SK-MEL-5 (cell line): ENCODE measurements around the gene TNFRSF11A. TPM values are rescaled to one million over a fixed set of nuclear protein-coding genes. Genes with fewer than 3 reads are reported as not detected.
A peak's percentile ranks its signal among the peaks of the same experiment; 100 is the strongest.

Experiments used
- DNase-seq: peaks from one replicate; pipeline ENCODE4 v3.0.0-alpha.2; 2016; ENCODE audit warnings: low read depth, low spot score
- in situ Hi-C: cut with HindIII; loops from 2 replicates; pipeline ENCODE4 v1.10.0; 2016; ENCODE audit warnings: low sequenced_read_pairs, high pct_unique_total_duplicates, low pct_unique_long_range_greater_than_20kb
- total RNA-seq: library from RNA; depleted of rRNA; stranded (reverse); fragments of >200 nt; shearing (Covaris generic); gene quantifications from 2 replicates; pipeline ENCODE4 v1.2.3, GENCODE V29; 2014

The TNFRSF11A gene
- total RNA-seq, 1 experiment from 2014 or later: 3.0 TPM

GRCh38 chr18:62394006-62394763 is 69.1 kb downstream of the TNFRSF11A start:
- no peak for DNase-seq
- in situ Hi-C loops: no loop called here

DNA sequence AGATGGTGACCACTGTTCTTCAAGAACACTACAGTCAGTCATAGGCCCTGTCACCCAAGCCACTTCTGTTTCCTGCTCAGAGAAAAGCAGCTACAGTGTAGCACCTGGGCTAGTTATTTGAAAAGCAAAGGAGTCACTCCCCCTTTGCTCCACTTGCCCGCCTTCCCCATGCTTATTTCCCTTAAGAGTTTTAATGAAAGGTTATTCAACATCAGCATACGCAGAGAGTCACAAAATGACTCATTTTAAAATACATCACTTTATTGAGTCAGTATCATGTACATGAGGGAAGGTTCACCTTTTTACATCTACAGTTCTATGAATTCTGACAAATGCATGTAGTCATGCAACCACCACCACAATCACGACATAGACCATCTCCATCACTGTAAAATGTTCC is 71.3 kb downstream of the TNFRSF11A start:
- DNase-seq: no peak
- in situ Hi-C loops: no loop called here

- in situ Hi-C loops: no loop called here
These were observed 71.9 kb downstream of the TNFRSF11A start for GRCh38 chr18:62396967-62397366.

GRCh38 chr18:62398291-62398690 is 73.2 kb downstream of the TNFRSF11A start:
- no peak for DNase-seq
- in situ Hi-C loops: no loop called here

More at GRCh38 chr18:62396967-62397366, 71.9 kb downstream of the TNFRSF11A start:
- no peak for DNase-seq

- in situ Hi-C loops: no loop called here
- DNase-seq: no peak
These were observed 74.2 kb downstream of the TNFRSF11A start for GRCh38 chr18:62399276-62399675.

- DNase-seq: peak; percentile 36
- in situ Hi-C loops: no loop called here
These were observed 74.7 kb downstream of the TNFRSF11A start for GRCh38 chr18:62399781-62400308.

DNA sequence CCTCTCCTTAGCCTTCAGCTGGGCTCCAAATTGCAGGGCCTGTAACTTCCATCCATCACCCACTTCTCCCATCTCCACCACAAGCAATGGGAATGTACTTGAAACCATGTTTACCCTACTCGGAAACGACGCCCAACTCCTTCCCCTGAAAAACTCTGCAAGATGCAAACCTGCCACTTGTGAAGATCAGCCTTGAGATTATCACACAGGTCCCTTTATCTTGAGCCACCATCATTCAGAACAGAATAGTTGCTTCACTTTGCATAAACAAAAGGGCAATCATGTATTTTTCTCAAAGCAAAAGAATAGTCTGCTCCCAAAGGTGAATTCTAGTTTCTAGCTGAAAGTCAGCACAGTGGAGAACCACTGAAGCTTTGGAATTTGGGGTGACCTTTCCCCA is 75.8 kb downstream of the TNFRSF11A start:
- in situ Hi-C loops: no loop called here
- DNase-seq: no peak

DNA sequence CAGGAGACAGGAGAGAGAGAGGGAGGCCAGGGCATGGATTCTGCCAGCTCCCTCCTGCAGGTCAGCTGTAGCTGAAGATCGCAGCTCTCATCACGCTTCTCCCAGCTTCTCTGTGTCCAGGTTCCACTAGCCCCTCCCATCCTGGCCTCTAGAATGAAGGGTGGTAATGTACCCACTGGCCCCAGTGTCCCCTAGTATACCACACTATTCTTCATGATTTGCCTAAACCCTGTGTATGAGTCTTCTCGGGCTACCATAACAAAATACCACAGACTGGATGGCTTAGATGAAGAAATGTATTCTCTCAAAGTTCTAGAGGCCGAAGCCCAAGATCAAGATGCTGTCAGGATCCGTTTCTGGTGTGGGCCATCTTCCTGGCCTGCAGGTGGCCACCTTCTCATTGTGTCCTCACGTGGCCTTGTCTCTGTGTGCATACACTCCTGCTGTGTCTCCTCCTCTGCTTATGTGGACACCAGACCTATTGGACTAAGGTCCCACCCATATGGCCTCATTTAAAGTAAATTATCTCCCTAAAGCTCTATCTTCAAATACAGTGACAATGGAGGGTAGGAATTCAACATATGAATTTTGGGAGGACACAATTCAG is 77.3 kb downstream of the TNFRSF11A start:
- in situ Hi-C loops: no loop called here
- DNase-seq: no peak

- no peak for DNase-seq
- in situ Hi-C loops: no loop called here
These were observed 78.0 kb downstream of the TNFRSF11A start for GRCh38 chr18:62403120-62403519.

- in situ Hi-C loops: no loop called here
- no peak for DNase-seq
These were observed 79.8 kb downstream of the TNFRSF11A start for GRCh38 chr18:62404881-62405280.

GRCh38 chr18:62407660-62408059 is 82.5 kb downstream of the TNFRSF11A start:
- no peak for DNase-seq
- in situ Hi-C loops: no loop called here

GRCh38 chr18:62409821-62410220 is 84.7 kb downstream of the TNFRSF11A start:
- no peak for DNase-seq
- in situ Hi-C loops: no loop called here

DNA sequence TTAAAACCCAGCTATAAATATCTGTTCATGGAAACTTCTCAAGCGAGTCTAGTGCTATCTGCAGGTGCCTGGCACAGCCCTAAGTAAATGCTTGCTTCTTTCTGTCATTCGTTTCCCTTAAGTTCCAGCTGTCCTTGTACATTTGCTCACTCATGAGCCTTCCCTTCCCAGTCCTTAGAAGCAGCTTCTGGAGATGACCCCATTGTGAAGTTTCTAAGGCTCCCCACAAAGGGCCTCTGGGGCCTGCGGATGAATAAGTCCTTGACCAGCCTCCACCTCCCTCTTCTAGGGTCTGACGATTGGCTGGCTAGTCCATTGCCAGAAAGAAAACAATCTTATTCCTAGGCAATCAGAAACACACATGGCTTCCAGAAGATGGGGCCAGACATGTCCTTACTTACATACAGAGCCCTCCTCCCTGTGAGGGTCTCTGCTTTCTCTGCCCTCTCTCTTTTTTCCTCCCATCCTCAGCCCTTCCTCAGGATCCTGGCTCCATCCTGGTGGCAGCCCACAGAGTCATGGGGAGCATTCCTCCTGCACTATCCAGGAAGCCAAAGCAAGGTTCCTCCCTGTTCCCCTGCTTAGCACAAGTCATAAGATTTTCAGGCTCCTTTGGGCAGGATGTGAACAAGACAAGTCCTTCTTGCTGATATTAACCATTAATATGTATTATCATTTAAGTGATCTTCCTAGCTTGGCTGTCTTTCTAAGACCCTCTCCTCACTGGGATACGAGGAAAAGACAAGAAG is 87.3 kb downstream of the TNFRSF11A start:
- DNase-seq: no peak
- in situ Hi-C loops: no loop called here

- in situ Hi-C loops: no loop called here
- DNase-seq: no peak
These were observed 88.1 kb downstream of the TNFRSF11A start for GRCh38 chr18:62413206-62413605.

GRCh38 chr18:62418258-62418657 is 93.1 kb downstream of the TNFRSF11A start:
- DNase-seq: no peak
- in situ Hi-C loops: no loop called here

- in situ Hi-C loops: no loop called here
- no peak for DNase-seq
These were observed 95.0 kb downstream of the TNFRSF11A start for GRCh38 chr18:62420151-62420512.

DNA sequence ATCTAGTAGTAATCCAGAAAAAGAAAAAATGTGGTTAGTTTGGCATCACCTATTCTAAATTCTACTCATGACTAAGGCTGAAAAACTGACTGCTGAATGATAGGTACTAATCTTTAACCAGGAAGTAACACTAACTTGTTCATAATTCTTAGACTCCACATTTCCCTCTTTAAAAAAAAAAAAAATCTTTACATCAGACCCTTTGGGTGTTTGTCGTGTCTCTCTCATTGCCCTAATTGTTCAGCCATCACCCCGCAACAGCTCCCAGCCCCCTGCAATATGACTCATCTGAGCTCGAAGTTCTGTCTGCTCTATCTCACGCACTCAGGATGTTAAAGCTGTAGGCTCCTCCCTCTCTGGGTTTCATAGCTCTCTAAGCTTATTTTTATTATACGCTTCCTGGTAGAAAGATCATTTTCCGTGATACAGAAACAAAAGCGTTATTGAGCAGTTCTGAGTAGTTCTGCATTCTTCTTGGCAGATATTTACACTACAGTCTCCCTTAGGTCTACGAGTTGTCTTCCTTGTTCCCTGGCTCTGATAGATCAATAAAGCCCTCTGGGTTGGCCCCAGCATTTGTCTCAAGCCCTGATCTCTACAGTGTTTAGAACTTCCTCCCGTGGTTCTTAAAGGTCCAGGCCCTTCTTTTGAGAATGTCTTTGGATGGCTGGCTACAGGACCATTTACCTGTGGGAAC is 95.6 kb downstream of the TNFRSF11A start:
- peak; percentile 67 for DNase-seq
- in situ Hi-C loops: no loop called here
